Neuron (in vitro differentiated cells): ENCODE data around the gene FBXO45.
"Not testable (repeated sequence)": the region's sequence is repeated elsewhere in the genome, so short reads cannot be mapped to it uniquely, and the experiment has no call there.

Experiments
- H2AFZ ChIP-seq: one replicate; pipeline ENCODE4 v1.6.1; 2013; ENCODE audit warnings: low read depth, mild to moderate bottlenecking, inconsistent platforms, low read length, moderate library complexity
- H3K27me3 ChIP-seq: one replicate; pipeline ENCODE4 v1.6.1; 2013; ENCODE audit warnings: low read length; ENCODE audit not compliant: insufficient read depth
- H3K36me3 ChIP-seq: one replicate; pipeline ENCODE4 v1.6.1; 2013; ENCODE audit warnings: low read length; ENCODE audit not compliant: insufficient read depth
- H3K4me1 ChIP-seq: one replicate; pipeline ENCODE4 v1.6.1; 2013; ENCODE audit warnings: low read length; ENCODE audit not compliant: insufficient read depth
- H3K4me3 ChIP-seq: 2 replicates; pipeline ENCODE4 v1.5.1; 2013; ENCODE audit warnings: mild to moderate bottlenecking, low read length, moderate library complexity
- H3K9me3 ChIP-seq: one replicate; pipeline ENCODE4 v1.6.1; 2013; ENCODE audit warnings: low read length

FBXO45 gene

GRCh38 chr3:196570332-196570731, 1.9 kb downstream of the FBXO45 start:
- not testable (repeated sequence) for H2AFZ ChIP-seq, H3K36me3 ChIP-seq, H3K27me3 ChIP-seq, H3K9me3 ChIP-seq
- Histone ChIP-seq H3K4me1 (peaks cover 20% of the 10 kb centered on the region), H3K4me3 (peak overlapping the region; percentile 98)

GRCh38 chr3:196572389-196572788, 3.9 kb downstream of the FBXO45 start:
- Histone ChIP-seq H3K27me3 (no peaks in the 10 kb centered on the region), H2AFZ (no peak overlapping the region), H3K36me3 (peaks cover 6% of the 10 kb centered on the region)

GRCh38 chr3:196585044-196585757, 16.7 kb downstream of the FBXO45 start:
- Histone ChIP-seq H3K36me3 (peaks cover 39% of the 10 kb centered on the region), H3K27me3 (no peaks in the 10 kb centered on the region), H3K9me3 (no peaks in the 10 kb centered on the region), H2AFZ (no peak overlapping the region), H3K4me1 (no peaks in the 10 kb centered on the region), H3K4me3 (no peak overlapping the region)

More at GRCh38 chr3:196572389-196572788, 3.9 kb downstream of the FBXO45 start:
- H3K9me3 ChIP-seq = no peaks in the 10 kb centered on the region
- H3K4me3 ChIP-seq = no peak overlapping the region
- H3K4me1 ChIP-seq = peaks cover 18% of the 10 kb centered on the region

GRCh38 chr3:196590279-196590678, 21.8 kb downstream of the FBXO45 start:
- no peaks in the 10 kb centered on the region for H3K27me3 ChIP-seq
- no peak overlapping the region for H2AFZ ChIP-seq
- H3K9me3 ChIP-seq = no peaks in the 10 kb centered on the region
- H3K4me3 ChIP-seq = no peak overlapping the region
- peaks cover 11% of the 10 kb centered on the region for H3K36me3 ChIP-seq
- H3K4me1 ChIP-seq = no peaks in the 10 kb centered on the region

- Histone ChIP-seq H3K27me3 (no peaks in the 10 kb centered on the region), H3K36me3 (no peaks in the 10 kb centered on the region), H2AFZ (peak overlapping the region; percentile 71), H3K4me3 (no peak overlapping the region), H3K4me1 (no peaks in the 10 kb centered on the region), H3K9me3 (no peaks in the 10 kb centered on the region)
Observed at GRCh38 chr3:196596355-196596754, 27.9 kb downstream of the FBXO45 start.

- H3K36me3 ChIP-seq, H3K4me1 ChIP-seq, H2AFZ ChIP-seq, H3K4me3 ChIP-seq, H3K9me3 ChIP-seq, H3K27me3 ChIP-seq: not testable (repeated sequence)
Observed at GRCh38 chr3:196597971-196598733, 29.7 kb downstream of the FBXO45 start.

GRCh38 chr3:196599734-196600128, 31.3 kb downstream of the FBXO45 start:
- Histone ChIP-seq H3K36me3 (no peaks in the 10 kb centered on the region), H3K4me1 (no peaks in the 10 kb centered on the region), H3K4me3 (no peak overlapping the region), H3K9me3 (no peaks in the 10 kb centered on the region), H2AFZ (no peak overlapping the region), H3K27me3 (no peaks in the 10 kb centered on the region)

GRCh38 chr3:196600359-196600758, 31.9 kb downstream of the FBXO45 start:
- Histone ChIP-seq H2AFZ (no peak overlapping the region), H3K9me3 (no peaks in the 10 kb centered on the region)

GRCh38 chr3:196602673-196603072, 34.2 kb downstream of the FBXO45 start:
- H2AFZ ChIP-seq = no peak overlapping the region
- H3K4me1 ChIP-seq = no peaks in the 10 kb centered on the region
- no peak overlapping the region for H3K4me3 ChIP-seq
- H3K9me3 ChIP-seq = no peaks in the 10 kb centered on the region
- no peaks in the 10 kb centered on the region for H3K27me3 ChIP-seq
- H3K36me3 ChIP-seq = no peaks in the 10 kb centered on the region

More at GRCh38 chr3:196600359-196600758, 31.9 kb downstream of the FBXO45 start:
- Histone ChIP-seq H3K4me3 (no peak overlapping the region), H3K4me1 (no peaks in the 10 kb centered on the region), H3K27me3 (no peaks in the 10 kb centered on the region), H3K36me3 (no peaks in the 10 kb centered on the region)

GRCh38 chr3:196603683-196604082, 35.2 kb downstream of the FBXO45 start:
- Histone ChIP-seq H3K4me3 (no peak overlapping the region), H3K4me1 (no peaks in the 10 kb centered on the region), H3K9me3 (no peaks in the 10 kb centered on the region), H3K36me3 (no peaks in the 10 kb centered on the region), H3K27me3 (no peaks in the 10 kb centered on the region), H2AFZ (no peak overlapping the region)

GRCh38 chr3:196604548-196604947, 36.1 kb downstream of the FBXO45 start:
- Histone ChIP-seq H3K4me1 (no peaks in the 10 kb centered on the region), H3K4me3 (no peak overlapping the region), H3K9me3 (no peaks in the 10 kb centered on the region), H3K27me3 (no peaks in the 10 kb centered on the region), H3K36me3 (no peaks in the 10 kb centered on the region), H2AFZ (no peak overlapping the region)

GRCh38 chr3:196608693-196609092, 40.2 kb downstream of the FBXO45 start:
- H3K27me3 ChIP-seq = no peaks in the 10 kb centered on the region
- no peak overlapping the region for H2AFZ ChIP-seq

GRCh38 chr3:196609343-196609775, 40.9 kb downstream of the FBXO45 start:
- H3K27me3 ChIP-seq = no peaks in the 10 kb centered on the region
- H3K36me3 ChIP-seq = no peaks in the 10 kb centered on the region
- no peaks in the 10 kb centered on the region for H3K9me3 ChIP-seq
- no peak overlapping the region for H3K4me3 ChIP-seq
- no peaks in the 10 kb centered on the region for H3K4me1 ChIP-seq
- no peak overlapping the region for H2AFZ ChIP-seq

More at GRCh38 chr3:196608693-196609092, 40.2 kb downstream of the FBXO45 start:
- no peak overlapping the region for H3K4me3 ChIP-seq
- H3K4me1 ChIP-seq = no peaks in the 10 kb centered on the region
- no peaks in the 10 kb centered on the region for H3K9me3 ChIP-seq
- H3K36me3 ChIP-seq = no peaks in the 10 kb centered on the region
